CD8-positive, alpha-beta memory T cell (primary cell): ENCODE data around the gene NUP214. TPM values are rescaled to one million over a fixed set of nuclear protein-coding genes. Genes with fewer than 3 reads are reported as not detected.
A peak's percentile ranks its signal among the peaks of the same experiment; 100 is the strongest.

Source experiments
- CTCF ChIA-PET: fragments of 350-600 bp; sonication (Branson Sonifier 250); formaldehyde crosslinking; loops from one replicate; lab custom pipeline; 2021; ENCODE audit warnings: antibody characterized with exemption; lab: Charles Lee
- POLR2A ChIA-PET: fragments of 350-600 bp; sonication (Branson Sonifier 250); formaldehyde crosslinking; loops from one replicate; lab custom pipeline; 2021; ENCODE audit warnings: antibody characterized with exemption; lab: Charles Lee
- DNase-seq, 5 donors: peaks; one replicate each; pipeline versions ENCODE4 v3.0.0 to v3.0.0-alpha.2; 2020 to 2022; ENCODE audit warnings: mixed read lengths in 1 of 5
- H3K27ac ChIP-seq: one replicate; pipeline ENCODE4 v1.7.0; 2013; ENCODE audit warnings: low read depth, mild to moderate bottlenecking, low read length, moderate library complexity
- H3K27me3 ChIP-seq: 2 replicates; pipeline ENCODE4 v1.7.0; 2013; ENCODE audit warnings: low read length, mild to moderate bottlenecking; ENCODE audit not compliant: insufficient read depth, poor library complexity, severe bottlenecking
- H3K36me3 ChIP-seq: 2 replicates; pipeline ENCODE4 v1.7.0; 2013; ENCODE audit warnings: mild to moderate bottlenecking, low read length, moderate library complexity; ENCODE audit not compliant: insufficient read depth
- H3K4me1 ChIP-seq: 2 replicates; pipeline ENCODE4 v1.7.0; 2013; ENCODE audit warnings: mild to moderate bottlenecking, low read length, moderate library complexity; ENCODE audit not compliant: insufficient read depth
- H3K4me3 ChIP-seq: 2 replicates; pipeline ENCODE4 v1.7.0; 2013; ENCODE audit warnings: mild to moderate bottlenecking, low read length
- H3K9me3 ChIP-seq: 2 replicates; pipeline ENCODE4 v1.7.0; 2013; ENCODE audit warnings: mild to moderate bottlenecking, low read length
- H3K27ac Mint-ChIP-seq, 8 donors: one replicate each; pipeline ENCODE4 v1.8.0; 2020 to 2021; ENCODE audit warnings: mixed read lengths in 8 of 8, mild to moderate bottlenecking in 6 of 8, inconsistent platforms in 3 of 8, moderate library complexity in 3 of 8
- H3K27me3 Mint-ChIP-seq, 2 donors: one replicate each; pipeline ENCODE4 v1.8.0; 2020 to 2021; ENCODE audit warnings: mixed read lengths in 2 of 2, mild to moderate bottlenecking in 1 of 2, moderate library complexity in 1 of 2
- H3K36me3 Mint-ChIP-seq, 3 donors: one replicate each; pipeline ENCODE4 v1.8.0; 2020 to 2021; ENCODE audit warnings: mixed read lengths in 3 of 3, inconsistent platforms in 1 of 3, mild to moderate bottlenecking in 1 of 3
- H3K4me1 Mint-ChIP-seq, 3 donors: one replicate each; pipeline ENCODE4 v1.8.0; 2020 to 2021; ENCODE audit warnings: mixed read lengths in 3 of 3, inconsistent platforms in 1 of 3, mild to moderate bottlenecking in 1 of 3
- H3K4me3 Mint-ChIP-seq, 7 donors: one replicate each; pipeline ENCODE4 v1.8.0; 2020 to 2021; ENCODE audit warnings: mixed read lengths in 7 of 7, mild to moderate bottlenecking in 6 of 7, moderate library complexity in 4 of 7, inconsistent platforms in 2 of 7
- H3K9me3 Mint-ChIP-seq, 5 donors: one replicate each; pipeline ENCODE4 v1.8.0; 2020 to 2022; ENCODE audit warnings: mixed read lengths in 5 of 5, mild to moderate bottlenecking in 3 of 5, moderate library complexity in 2 of 5, inconsistent platforms in 1 of 5
- polyA plus RNA-seq: library from polyadenylated mRNA; unstranded; fragments of 300-500 nt; fragmentation: Illumina TruSeq; gene quantifications from one replicate; pipeline ENCODE4 v1.2.3, GENCODE V29; 2021
- total RNA-seq, 2 experiments: library from RNA; stranded (reverse); gene quantifications; one replicate each; pipeline ENCODE4 v1.2.3, GENCODE V29; 2021

Gene NUP214
- total and polyA plus RNA-seq, 3 experiments from 2014 or later, result 21.3 to 69.5 (median 69.2) TPM

GRCh38 chr9:131227112-131227958 lies 101.9 kb downstream of the NUP214 start:
- no peak overlapping the region for H3K4me3 Mint-ChIP-seq
- no peaks in the 10 kb centered on the region for H3K27me3 Mint-ChIP-seq
- Histone ChIP-seq H3K4me3 (no peak overlapping the region), H3K4me1 (no peaks in the 10 kb centered on the region), H3K27me3 (no peaks in the 10 kb centered on the region), H3K27ac (peak overlapping the region; percentile 12), H3K9me3 (no peaks in the 10 kb centered on the region), H3K36me3 (peaks cover 17% of the 10 kb centered on the region)
- H3K27ac Mint-ChIP-seq, result peak overlapping the region in 5 of 8 donors; percentile 17 to 69 (median 47)
- ChIA-PET CTCF (interaction anchor here (1.6 kb wide), 1 partner anchor 45 kb away, joined by 3 read pairs; no protein-coding TSS in a partner anchor), POLR2A (no interaction called here)
- peaks cover 0 to 81% (median 14%) of the 10 kb centered on the region in 3 donors for H3K36me3 Mint-ChIP-seq
- no peak for DNase-seq
- no peaks in the 10 kb centered on the region for H3K9me3 Mint-ChIP-seq
- H3K4me1 Mint-ChIP-seq, result peaks cover 6 to 13% (median 8%) of the 10 kb centered on the region in 3 donors

- peaks cover 6 to 15% (median 10%) of the 10 kb centered on the region in 3 donors for H3K4me1 Mint-ChIP-seq
- H3K36me3 ChIP-seq, result peaks cover 17% of the 10 kb centered on the region
- peaks cover 0 to 77% (median 14%) of the 10 kb centered on the region in 3 donors for H3K36me3 Mint-ChIP-seq
- peak overlapping the region in 1 of 8 donors; percentile 48 for H3K27ac Mint-ChIP-seq
- no peaks in the 10 kb centered on the region for H3K9me3 Mint-ChIP-seq
- ChIA-PET CTCF (no interaction called here), POLR2A (no interaction called here)
- no peaks in the 10 kb centered on the region for H3K4me1 ChIP-seq
- no peak overlapping the region for H3K4me3 Mint-ChIP-seq
- DNase-seq, result no peak
- H3K27me3 Mint-ChIP-seq, result no peaks in the 10 kb centered on the region
- no peaks in the 10 kb centered on the region for H3K27me3 ChIP-seq
- no peaks in the 10 kb centered on the region for H3K9me3 ChIP-seq
- no peak overlapping the region for H3K27ac ChIP-seq
- H3K4me3 ChIP-seq, result no peak overlapping the region
These were observed 102.6 kb downstream of the NUP214 start for GRCh38 chr9:131227959-131228460.

DNA sequence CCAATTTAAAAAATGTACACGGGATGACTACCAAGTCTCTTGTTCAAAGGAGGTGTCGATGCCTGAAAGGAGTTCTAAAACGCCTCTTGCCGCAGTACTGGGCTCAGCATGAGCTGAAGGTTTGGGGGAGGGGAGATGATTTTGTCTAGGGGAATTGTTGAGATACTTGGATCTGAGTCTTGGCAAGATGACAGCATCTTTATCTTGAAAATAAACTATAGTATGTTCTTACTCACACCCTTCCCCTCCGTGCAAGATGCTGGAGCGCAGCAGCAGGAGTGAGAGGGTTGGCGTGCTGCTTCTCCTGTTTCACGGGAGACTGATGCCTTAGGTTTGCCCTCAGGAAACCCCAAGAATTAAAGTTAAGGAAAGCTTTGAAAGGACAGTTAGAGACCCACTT lies 103.6 kb downstream of the NUP214 start:
- no peak overlapping the region for H3K4me3 Mint-ChIP-seq
- no peak overlapping the region for H3K4me3 ChIP-seq
- H3K27me3 ChIP-seq, result no peaks in the 10 kb centered on the region
- ChIA-PET CTCF (interaction anchor here (1.5 kb wide), 1 partner anchor 108 kb away, joined by 3 read pairs; no protein-coding TSS in a partner anchor), POLR2A (interaction anchor here (0.6 kb wide), 1 partner anchor 27 kb away, joined by 5 read pairs; no protein-coding TSS in a partner anchor)
- peaks cover 14 to 23% (median 18%) of the 10 kb centered on the region in 3 donors for H3K4me1 Mint-ChIP-seq
- H3K9me3 Mint-ChIP-seq, result no peaks in the 10 kb centered on the region
- H3K36me3 ChIP-seq, result peaks cover 23% of the 10 kb centered on the region
- H3K4me1 ChIP-seq, result peaks cover 8% of the 10 kb centered on the region
- H3K27ac ChIP-seq, result no peak overlapping the region
- H3K27me3 Mint-ChIP-seq, result no peaks in the 10 kb centered on the region
- H3K27ac Mint-ChIP-seq, result peak overlapping the region in 1 of 8 donors; percentile 8
- no peaks in the 10 kb centered on the region for H3K9me3 ChIP-seq
- no peak for DNase-seq
- peaks cover 0 to 78% (median 14%) of the 10 kb centered on the region in 3 donors for H3K36me3 Mint-ChIP-seq

DNA sequence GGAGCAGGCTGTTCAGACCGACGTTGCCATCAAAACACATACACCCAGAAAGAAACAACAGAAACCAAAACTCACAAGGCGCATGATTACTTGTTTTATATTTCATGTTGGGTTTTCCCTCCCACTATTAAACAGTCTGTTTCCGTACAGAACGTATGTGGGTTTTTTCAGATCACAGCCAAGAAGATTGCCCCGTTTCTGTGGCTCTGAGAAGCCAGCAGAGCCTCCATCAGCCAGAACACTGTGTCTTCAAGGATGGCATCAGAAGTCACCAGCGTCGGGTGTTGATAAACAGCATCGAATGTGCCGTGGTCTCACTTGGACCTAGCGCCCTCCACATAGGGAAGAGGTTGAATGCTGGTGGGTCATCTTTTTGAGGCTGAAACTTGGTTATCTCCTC lies 108.2 kb downstream of the NUP214 start:
- H3K27me3 Mint-ChIP-seq, result no peaks in the 10 kb centered on the region
- Histone ChIP-seq H3K4me3 (peak overlapping the region; percentile 16), H3K27me3 (no peaks in the 10 kb centered on the region), H3K27ac (peak overlapping the region; percentile 43), H3K36me3 (peaks cover 13% of the 10 kb centered on the region), H3K9me3 (no peaks in the 10 kb centered on the region), H3K4me1 (peaks cover 43% of the 10 kb centered on the region)
- peaks cover 37 to 53% (median 47%) of the 10 kb centered on the region in 3 donors for H3K4me1 Mint-ChIP-seq
- peaks cover 0 to 47% (median 10%) of the 10 kb centered on the region in 3 donors for H3K36me3 Mint-ChIP-seq
- peak overlapping the region; percentile 90 to 98 (median 96) for H3K27ac Mint-ChIP-seq
- DNase-seq, result peak in 2 of 5 donors; percentile 25 to 57
- ChIA-PET POLR2A (interaction anchor here (1.0 to 1.8 kb wide), 2 partner anchors 19 to 23 kb away, joined by 3 to 11 read pairs; no protein-coding TSS in a partner anchor), CTCF (interaction anchor here (1.7 kb wide), 1 partner anchor 22 kb away, joined by 7 read pairs; no protein-coding TSS in a partner anchor)
- H3K9me3 Mint-ChIP-seq, result no peaks in the 10 kb centered on the region
- peak overlapping the region; percentile 46 to 91 (median 81) for H3K4me3 Mint-ChIP-seq

DNA sequence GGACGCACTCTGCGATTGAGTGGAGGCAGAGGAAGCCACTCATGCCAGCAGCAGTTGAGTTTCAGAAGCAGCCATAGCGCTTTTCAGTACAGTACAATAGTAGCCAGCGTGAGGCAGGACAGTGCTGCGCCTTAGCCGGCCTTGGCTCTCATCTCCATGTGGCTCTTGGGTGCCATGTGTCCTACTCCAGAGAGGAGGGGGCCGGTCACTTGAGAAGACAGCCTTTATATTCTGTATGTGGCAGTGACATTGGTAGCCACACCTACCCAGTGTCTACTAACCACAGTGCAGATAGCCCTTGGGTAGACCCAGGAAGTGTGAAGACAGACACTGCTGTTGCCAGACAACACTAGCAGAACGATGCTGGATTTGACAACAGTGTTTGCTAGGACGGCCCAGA lies 108.6 kb downstream of the NUP214 start:
- Histone ChIP-seq H3K9me3 (no peaks in the 10 kb centered on the region), H3K4me3 (peak overlapping the region; percentile 16), H3K27me3 (no peaks in the 10 kb centered on the region), H3K36me3 (peaks cover 9% of the 10 kb centered on the region), H3K4me1 (peaks cover 48% of the 10 kb centered on the region), H3K27ac (peak overlapping the region; percentile 43)
- H3K27me3 Mint-ChIP-seq, result no peaks in the 10 kb centered on the region
- CTCF ChIA-PET, result interaction anchor here (1.7 kb wide), 1 partner anchor 22 kb away, joined by 7 read pairs; no protein-coding TSS in a partner anchor
- POLR2A ChIA-PET, result interaction anchor here (1.0 to 1.8 kb wide), 2 partner anchors 18 to 22 kb away, joined by 3 to 11 read pairs; no protein-coding TSS in a partner anchor
- H3K27ac Mint-ChIP-seq, result peak overlapping the region; percentile 90 to 98 (median 96)
- H3K9me3 Mint-ChIP-seq, result no peaks in the 10 kb centered on the region
- peaks cover 0 to 43% (median 10%) of the 10 kb centered on the region in 3 donors for H3K36me3 Mint-ChIP-seq
- peaks cover 39 to 58% (median 50%) of the 10 kb centered on the region in 3 donors for H3K4me1 Mint-ChIP-seq
- H3K4me3 Mint-ChIP-seq, result peak overlapping the region; percentile 46 to 91 (median 81)
- DNase-seq, result peak in 2 of 5 donors; percentile 28 to 59

DNA sequence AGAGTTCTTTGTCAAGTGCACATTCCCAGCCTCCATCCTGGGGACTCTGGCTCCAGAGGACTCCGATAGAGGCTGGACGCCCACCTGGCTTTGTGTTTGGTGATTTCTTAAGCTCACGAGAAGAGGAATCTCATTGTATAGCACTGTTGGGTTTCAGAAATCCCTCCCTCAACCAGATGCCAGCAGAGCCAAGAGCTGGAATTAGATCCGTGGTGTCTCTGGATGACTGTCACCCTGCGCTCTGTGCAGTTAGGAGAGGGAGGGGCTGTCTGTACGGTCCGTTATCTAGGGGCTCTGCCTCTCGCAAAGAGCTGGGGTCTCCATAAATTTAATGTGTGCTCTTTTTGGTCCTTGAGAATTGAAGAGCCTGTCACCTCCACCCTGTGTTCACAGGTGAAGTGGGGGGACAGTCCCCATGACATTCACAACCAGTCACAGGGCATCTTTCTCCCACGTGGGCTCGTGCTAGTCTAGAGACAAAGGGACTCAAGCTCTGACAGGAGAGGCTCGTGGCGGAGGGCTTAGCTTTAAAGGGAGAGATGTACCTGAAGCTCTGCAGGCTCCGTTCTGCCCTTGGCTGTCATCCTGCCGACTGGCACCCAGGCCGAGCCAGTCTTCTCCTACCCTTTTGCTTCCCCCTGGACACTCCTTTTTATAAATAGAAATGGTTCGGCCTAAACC lies 109.6 kb downstream of the NUP214 start:
- ChIA-PET CTCF (interaction anchor here (0.9 to 1.7 kb wide), 3 partner anchors 13 to 40 kb away, joined by 3 to 7 read pairs (median 4); no protein-coding TSS in a partner anchor), POLR2A (interaction anchor here (0.7 to 1.5 kb wide), 2 partner anchors 17 to 36 kb away, joined by 3 to 7 read pairs; no protein-coding TSS in a partner anchor)
- no peak overlapping the region for H3K4me3 ChIP-seq
- H3K4me3 Mint-ChIP-seq, result peak overlapping the region in 1 of 7 donors; percentile 44
- H3K36me3 ChIP-seq, result peaks cover 7% of the 10 kb centered on the region
- no peaks in the 10 kb centered on the region for H3K27me3 ChIP-seq
- H3K27ac ChIP-seq, result peak overlapping the region; percentile 8
- DNase-seq, result no peak
- H3K4me1 ChIP-seq, result peaks cover 53% of the 10 kb centered on the region
- H3K9me3 Mint-ChIP-seq, result no peaks in the 10 kb centered on the region
- peaks cover 0 to 35% (median 8%) of the 10 kb centered on the region in 3 donors for H3K36me3 Mint-ChIP-seq
- H3K4me1 Mint-ChIP-seq, result peaks cover 43 to 63% (median 55%) of the 10 kb centered on the region in 3 donors
- H3K27me3 Mint-ChIP-seq, result no peaks in the 10 kb centered on the region
- H3K9me3 ChIP-seq, result no peaks in the 10 kb centered on the region
- peak overlapping the region in 7 of 8 donors; percentile 56 to 96 (median 90) for H3K27ac Mint-ChIP-seq

DNA sequence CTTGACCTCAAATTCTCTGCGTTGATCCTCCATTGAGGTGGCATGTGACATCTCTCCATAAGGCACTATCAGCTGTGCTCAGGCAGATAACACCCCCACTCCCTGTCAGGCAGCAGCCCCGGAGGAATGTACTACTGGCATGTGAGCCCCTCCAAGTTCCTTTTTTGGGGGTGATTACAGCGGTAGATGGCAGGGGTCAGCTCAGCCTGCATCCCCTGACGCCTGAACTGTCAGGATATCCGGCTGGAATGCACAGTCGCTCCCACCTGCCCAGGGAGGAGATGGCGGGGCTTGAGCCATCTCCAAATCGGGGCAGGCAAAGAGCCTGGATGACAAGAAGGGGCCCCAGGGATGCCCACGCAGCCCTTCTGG lies 110.1 kb downstream of the NUP214 start:
- Histone ChIP-seq H3K9me3 (no peaks in the 10 kb centered on the region), H3K4me3 (no peak overlapping the region), H3K36me3 (peaks cover 7% of the 10 kb centered on the region), H3K27ac (no peak overlapping the region), H3K27me3 (no peaks in the 10 kb centered on the region), H3K4me1 (peaks cover 53% of the 10 kb centered on the region)
- H3K27ac Mint-ChIP-seq, result peak overlapping the region; percentile 45 to 91 (median 64)
- CTCF ChIA-PET, result interaction anchor here (0.9 to 1.7 kb wide), 3 partner anchors 13 to 39 kb away, joined by 3 to 7 read pairs (median 4); no protein-coding TSS in a partner anchor
- H3K36me3 Mint-ChIP-seq, result peaks cover 0 to 30% (median 6%) of the 10 kb centered on the region in 3 donors
- DNase-seq, result no peak
- peaks cover 45 to 68% (median 59%) of the 10 kb centered on the region in 3 donors for H3K4me1 Mint-ChIP-seq
- POLR2A ChIA-PET, result interaction anchor here (0.9 to 1.5 kb wide), 5 partner anchors 17 to 54 kb away, joined by 3 to 7 read pairs (median 3); no protein-coding TSS in a partner anchor
- peak overlapping the region in 1 of 7 donors; percentile 43 for H3K4me3 Mint-ChIP-seq
- H3K9me3 Mint-ChIP-seq, result no peaks in the 10 kb centered on the region
- no peaks in the 10 kb centered on the region for H3K27me3 Mint-ChIP-seq
